Neural progenitor cell (in vitro differentiated cells): Measurements from ENCODE around the gene TIMM8A.

Source experiments
- CTCF ChIP-seq: fragments of 200-600 bp; sonication (generic); IDR thresholded peaks from 2 replicates; pipeline ENCODE4 v1.5.1; 2017; ENCODE audit warnings: antibody characterized with exemption, mild to moderate bottlenecking
- EZH2 ChIP-seq: fragments of 200-600 bp; sonication (generic); IDR thresholded peaks from 2 replicates; pipeline ENCODE4 v1.6.1; 2017; ENCODE audit warnings: antibody characterized with exemption, mild to moderate bottlenecking, moderate library complexity
- EZH2phosphoT487 ChIP-seq: fragments of 200-600 bp; sonication (generic); IDR thresholded peaks from 2 replicates; pipeline ENCODE4 v1.6.1; 2017; ENCODE audit warnings: antibody characterized with exemption

GRCh38 chrX:101377547-101377946 is 29.0 kb upstream of the TIMM8A start:
- TF ChIP-seq EZH2 (no peak), CTCF (no peak), EZH2phosphoT487 (no peak)
